HG03175 (cell line): Measurements from ENCODE around the gene CHD9.

Experiments
- ATAC-seq: cut with Tn5 transposase; IDR thresholded peaks from one replicate; pipeline ENCODE4 v1.9.1; 2021; ENCODE audit warnings: mild to moderate bottlenecking, moderate library complexity; ENCODE audit not compliant: unreplicated experiment

CHD9 gene

GRCh38 chr16:53355064-53355463 lies 300.3 kb downstream of the CHD9 start:
- no peak for ATAC-seq

- no peak for ATAC-seq
Measured at GRCh38 chr16:53356478-53357207, 301.9 kb downstream of the CHD9 start.

DNA sequence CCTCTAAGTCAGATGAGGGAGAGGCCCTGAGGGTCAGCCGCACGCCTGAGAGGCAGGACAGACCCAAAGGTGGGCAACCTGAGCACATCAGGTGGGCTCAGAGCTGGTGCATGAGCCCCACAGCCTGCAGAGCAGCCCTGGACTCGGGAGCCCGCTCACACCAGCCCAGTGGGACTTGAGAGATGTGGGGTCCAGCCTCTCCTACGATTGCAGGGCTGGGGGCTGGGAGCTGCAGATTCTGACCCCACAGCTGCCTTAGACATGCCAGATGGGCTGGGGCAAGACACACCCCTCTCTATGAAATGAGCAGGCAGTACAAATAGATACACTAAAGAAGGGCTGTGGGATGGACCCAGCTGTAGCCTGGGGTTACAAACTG lies 302.4 kb downstream of the CHD9 start:
- ATAC-seq, result no peak

DNA sequence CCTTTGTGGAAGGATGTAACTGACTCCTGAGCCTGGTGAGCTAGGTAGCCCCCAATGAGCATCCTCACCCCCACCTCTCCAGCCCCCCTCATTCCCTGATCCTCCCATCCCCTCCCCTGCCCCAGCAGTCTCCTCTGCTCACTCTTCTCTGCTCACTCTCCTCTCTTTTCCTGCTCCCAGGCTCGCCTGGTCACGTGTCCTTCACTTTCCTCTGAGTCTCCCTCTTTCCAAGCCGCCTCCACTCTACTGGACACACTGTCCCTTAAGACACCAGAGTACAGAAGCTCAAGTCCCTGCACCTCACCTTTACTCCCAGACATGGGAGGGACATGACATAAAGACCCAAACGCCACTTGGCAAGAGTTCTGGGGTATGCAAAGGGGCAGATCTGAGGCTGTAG lies 303.2 kb downstream of the CHD9 start:
- ATAC-seq, result no peak

DNA sequence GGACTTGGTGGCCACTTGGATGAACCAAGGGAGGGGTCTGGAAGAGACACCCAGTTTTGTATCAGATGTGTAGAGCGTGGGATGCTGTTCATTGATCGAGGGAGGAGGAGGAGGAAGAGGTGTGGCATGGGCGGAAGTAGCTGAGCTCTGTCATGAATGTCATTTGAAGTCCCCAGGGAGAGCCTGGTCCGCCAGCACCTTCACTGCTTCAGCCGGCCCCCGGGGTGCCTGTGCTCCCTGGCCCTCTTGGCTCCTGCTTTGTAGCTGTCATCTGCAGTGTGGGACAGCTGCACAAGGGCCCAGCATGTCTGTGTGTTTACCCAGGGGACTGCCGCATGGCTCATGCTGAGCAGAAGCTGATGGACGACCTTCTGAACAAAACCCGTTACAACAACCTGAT lies 304.1 kb downstream of the CHD9 start:
- no peak for ATAC-seq

- no peak for ATAC-seq
Measured at GRCh38 chr16:53369921-53370320, 315.1 kb downstream of the CHD9 start.

DNA sequence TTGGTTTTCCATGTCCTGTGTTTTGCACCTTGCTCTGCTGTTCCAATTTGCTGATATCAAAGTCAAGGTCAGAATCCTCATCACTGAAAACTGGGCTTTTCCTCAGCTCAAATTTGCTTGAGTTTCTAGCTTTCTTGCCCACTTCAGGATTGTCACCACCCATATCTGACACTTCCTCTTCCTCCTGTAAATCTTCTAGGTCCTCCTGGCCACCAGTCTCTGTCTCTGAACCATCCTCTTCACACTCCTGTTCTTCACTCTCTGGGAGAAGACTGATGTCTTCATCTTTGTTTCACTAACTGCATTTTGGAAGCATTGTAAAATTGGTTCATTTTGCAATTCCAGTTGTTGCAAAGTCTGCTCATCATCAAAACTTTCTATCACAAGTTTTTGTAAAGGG lies 316.0 kb downstream of the CHD9 start:
- ATAC-seq, result no peak

DNA sequence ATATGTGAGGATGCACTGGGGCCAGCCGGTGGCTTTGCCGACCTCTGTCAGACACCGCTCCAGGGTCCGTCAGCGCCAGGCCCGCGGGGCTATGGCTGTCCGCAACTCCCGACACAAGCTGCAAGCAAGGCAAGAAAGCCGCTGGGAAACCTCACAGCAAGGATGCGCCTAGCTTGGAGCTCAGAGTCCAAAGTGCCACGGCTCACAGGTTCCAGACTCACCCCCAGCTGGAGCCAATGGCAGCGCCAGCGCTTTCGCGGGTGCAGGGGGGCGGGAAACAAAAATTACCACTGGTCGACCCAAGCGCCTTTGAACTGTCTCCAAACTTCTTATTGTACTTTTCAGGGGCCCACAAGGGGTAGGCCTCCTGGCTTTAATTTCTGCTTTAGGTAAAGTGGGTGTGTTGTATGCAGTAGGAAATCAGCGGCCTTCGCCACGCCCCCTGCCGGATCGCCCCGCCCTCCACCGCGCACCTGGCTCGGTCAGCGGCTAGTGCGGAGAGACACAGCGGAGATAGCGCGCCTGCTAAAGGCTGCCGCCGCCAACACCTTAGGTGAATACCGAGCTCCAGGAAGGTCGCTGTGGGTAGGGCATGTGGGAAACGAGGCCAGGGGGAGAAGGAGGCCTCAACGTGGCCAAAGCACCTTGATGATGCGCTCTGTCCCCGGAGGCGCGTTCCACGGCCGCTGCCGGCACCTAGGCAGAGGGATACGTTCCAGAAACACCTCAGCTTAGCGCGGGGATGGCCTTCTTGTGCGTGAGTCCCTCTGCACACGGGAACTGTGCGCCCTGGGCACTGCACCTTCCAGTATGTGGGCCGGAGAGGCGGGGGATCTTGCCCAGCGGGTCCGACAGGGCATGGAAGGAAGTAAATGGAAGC lies 318.4 kb downstream of the CHD9 start:
- no peak for ATAC-seq

DNA sequence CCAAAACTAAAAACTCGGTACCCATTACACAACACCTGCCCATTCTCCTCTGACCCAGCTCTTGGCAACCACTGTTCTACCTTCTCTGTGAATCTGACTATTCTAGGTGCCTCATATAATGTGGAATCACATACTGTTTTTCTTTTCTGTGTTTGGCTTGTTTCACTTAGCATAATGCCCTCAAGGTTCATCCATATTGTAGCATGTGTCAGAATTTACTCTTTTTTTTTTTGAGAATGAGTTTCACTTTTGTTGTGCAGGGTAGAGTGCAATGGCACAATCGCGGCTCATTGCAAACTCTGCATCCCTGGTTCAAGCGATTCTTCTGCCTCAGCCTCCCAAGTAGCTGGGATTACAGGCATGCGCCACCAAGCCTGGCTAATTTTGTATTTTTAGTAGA lies 320.0 kb downstream of the CHD9 start:
- ATAC-seq, result no peak

DNA sequence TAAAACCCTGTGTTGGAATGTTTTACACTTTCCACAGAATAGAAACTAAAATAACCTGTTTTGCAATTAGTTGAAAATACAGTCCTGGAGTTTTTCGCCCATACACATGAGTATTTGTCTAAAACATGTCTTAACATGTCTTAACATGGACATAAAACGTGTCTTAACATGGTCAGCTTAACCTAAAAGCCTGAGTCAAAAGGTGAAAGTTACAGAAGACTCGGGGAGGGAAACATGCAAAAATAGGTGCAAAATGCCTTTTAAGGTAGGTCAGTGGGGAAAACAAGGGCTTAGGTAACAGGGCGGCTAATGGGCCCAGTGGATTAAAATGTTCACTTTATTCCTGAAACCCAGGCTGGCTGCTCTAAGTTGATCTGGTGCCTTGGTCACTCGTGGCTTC lies 323.3 kb downstream of the CHD9 start:
- no peak for ATAC-seq
